GM19395 (cell line): Measurements from ENCODE around the gene CGN.

ENCODE experiments used
- ATAC-seq: cut with Tn5 transposase; IDR thresholded peaks from one replicate; pipeline ENCODE4 v1.9.1; 2021; ENCODE audit warnings: mild to moderate bottlenecking, moderate library complexity; ENCODE audit not compliant: unreplicated experiment

CGN gene

GRCh38 chr1:151510957-151511635 lies at the start of gene CGN:
CGN (plus strand) TSS chr1:151511387; CDS start chr1:151518520, 7,133 bp downstream.
- ATAC-seq, result no peak

GRCh38 chr1:151461694-151462093 lies 49.5 kb upstream of the CGN start:
- ATAC-seq, result no peak

DNA sequence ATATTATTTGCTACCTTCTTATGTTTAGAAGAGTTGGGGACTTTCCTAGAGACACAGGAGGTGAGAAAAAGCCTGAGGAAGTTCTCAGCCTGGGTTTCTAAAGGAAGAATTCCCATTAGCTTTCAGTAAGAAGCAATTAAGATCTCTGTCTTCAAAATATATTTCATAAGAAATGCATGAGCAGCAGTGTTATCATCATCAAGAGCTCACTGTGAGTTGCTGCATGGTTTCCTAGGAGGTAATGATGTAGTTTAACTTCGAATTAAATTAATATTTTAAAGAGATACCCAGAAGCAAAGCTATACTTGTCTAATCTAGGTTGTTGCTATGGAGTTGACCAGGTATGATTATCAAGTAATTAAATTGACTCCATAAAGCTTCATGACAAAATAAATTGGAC lies 46.2 kb upstream of the CGN start:
- ATAC-seq, result no peak

DNA sequence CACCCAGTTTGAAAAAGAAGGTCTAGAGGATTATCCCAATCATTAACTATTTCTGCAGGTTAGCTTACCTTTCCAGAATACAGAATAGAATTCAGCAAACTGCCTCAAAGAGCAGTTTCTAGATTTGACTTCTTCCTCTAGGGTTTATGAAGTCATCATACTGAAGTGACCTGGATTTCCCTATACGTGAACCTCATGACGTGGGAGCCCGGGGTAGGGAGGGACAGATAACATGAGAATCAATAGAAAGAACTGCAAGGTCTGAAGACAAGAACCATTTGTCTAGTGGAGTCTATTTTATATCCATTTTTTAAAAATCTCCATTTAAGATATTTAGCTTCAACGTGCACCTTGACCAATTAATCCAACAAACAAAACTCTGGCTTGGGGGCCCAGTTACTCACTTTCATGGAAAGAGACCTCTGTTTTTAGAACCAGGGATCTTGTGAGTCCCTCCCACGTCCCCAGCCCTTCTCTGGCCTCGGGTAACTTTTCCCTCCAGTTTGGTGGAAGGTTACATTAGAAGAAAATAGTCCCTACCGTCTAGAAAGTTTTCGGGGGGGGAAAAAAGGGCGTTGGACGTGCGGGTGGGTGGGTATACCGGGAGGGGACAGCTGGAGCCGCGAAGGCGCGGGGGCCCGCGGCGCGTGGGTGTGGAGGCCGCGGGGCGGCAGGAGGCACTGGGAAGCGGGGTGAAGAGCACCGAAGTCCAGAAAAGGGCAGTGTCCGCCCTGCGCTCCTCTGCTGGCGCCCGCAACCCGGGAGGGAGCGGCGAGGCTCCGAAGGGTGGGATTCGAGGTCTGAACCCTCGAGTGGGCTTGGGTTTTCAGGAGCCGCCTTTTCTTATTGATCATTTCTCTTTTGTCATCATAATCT lies 38.1 kb upstream of the CGN start:
- ATAC-seq, result no peak

DNA sequence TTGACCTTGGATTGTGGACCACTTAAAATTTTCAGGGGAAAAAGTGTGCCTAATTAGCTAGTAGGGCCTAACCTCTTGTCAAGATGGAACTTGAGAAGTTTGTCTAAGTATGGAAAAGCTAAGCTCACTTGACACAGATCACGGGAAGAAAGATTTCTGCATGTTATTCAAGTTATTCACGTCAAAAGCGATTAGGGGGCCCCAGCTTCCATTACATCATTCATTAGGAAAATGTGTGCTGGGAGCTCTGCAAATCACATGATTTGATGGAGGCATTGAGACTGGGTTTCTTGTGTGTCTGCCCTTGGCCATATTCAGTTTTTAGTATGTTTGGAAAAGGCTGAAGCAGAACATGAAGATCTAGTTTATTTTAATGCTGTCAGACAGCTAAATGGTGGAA lies 36.4 kb upstream of the CGN start:
- no peak for ATAC-seq

- peak; percentile 87 for ATAC-seq
These were observed 36.0 kb upstream of the CGN start for GRCh38 chr1:151475175-151475574.

DNA sequence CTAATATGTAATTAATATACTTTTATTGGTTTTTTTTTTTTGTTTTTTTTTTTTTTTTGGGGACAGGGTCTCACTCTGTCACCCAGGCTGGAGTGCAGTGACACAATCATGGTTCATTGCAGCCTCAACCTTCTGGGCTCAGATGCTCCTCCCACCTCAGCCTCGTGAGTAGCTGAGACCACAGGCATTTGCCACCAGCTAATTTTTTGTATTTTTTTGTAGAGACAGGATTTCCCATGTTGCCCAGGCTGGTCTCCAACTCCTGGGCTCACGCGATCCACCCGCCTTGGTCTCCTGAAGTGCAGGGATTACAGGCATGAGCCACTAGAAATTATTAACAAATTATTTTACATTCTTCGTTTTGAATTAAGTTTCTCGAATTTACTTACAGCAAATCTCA lies 35.1 kb upstream of the CGN start:
- no peak for ATAC-seq

DNA sequence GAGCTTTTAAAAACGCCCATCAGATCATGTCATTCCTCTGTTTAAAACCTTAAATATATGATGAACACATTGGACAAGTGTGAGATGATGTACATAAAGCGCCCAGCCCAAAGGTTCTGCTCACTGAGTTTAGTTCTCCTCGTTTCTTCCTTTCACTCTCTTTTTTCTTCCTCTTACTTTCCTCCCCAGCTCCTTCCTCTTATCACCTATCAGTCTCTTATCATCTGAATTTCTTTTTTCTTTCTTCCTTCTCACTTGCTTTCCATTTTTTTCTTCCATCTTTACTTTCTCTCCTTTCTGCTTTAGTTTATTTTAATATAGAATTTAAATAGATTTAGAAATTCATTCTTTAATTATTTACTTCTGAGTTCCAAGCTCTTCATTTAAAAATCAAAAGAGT lies 34.1 kb upstream of the CGN start:
- no peak for ATAC-seq

DNA sequence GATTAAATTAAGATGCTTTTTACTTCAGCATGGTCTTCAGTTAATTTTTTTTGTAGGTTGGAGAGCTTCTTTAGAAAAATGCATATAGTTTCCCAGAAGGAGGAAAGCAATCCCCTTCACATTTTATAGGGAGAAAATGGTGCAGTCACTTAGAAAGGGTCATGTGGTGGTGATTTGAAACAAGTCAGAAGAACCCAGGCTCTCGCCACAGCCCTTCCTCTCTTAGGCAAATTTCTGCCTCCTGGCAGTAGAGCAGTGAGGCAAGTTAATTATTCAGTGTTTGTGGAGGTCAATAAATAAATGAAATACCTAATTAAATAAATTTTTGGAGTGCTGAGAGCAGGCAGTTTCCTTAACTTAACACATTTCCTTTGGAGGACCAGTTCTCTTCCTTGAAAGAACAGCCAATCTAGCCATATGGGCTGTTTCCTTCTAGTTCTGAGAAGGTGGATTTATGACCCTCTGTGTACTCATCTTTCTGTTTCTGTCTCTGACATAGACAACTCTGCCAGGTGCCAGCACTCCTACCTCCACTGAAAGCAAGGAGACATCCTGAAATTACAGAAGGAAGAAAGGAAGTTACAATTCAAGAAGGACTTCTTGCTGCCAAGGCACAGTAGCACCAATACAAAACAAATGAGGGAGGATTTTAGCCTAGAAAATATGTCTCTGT lies 32.9 kb upstream of the CGN start:
- no peak for ATAC-seq

DNA sequence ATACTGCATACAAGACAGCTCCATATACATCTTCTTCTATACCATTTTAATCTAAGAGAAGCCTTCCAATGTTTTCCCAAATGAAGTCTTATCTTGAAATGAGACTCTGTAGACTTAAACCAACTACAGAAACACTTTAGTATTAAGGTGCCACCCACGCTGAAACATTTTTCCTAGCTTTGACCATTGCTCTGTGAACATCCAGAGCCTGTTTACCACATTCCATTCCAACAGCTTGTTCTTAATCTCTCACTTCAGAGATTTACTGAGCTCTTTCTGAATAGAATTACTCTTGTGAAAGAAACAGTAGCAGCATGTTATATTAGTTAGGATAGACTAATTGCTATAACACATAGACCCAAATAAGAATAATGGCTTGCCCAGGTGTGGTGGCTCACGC lies 32.3 kb upstream of the CGN start:
- no peak for ATAC-seq

DNA sequence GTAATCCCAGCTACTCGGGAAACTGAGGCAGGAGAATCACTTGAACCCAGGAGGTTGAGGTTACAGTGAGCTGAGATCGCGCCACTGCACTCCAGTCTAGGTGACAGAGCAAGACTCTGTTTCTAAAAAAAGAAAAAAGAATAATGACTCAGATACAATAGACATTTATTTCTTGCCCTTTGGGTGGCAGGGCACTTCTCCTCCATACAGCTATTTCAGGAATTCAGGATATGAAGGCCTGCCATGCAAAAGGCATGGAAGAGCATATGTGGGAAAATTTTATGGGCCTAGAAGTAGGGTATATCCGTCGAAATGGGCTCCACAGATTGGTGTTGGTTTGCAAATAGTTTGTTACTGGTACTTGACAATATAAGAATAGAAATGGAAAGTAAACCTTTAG lies 31.7 kb upstream of the CGN start:
- no peak for ATAC-seq

DNA sequence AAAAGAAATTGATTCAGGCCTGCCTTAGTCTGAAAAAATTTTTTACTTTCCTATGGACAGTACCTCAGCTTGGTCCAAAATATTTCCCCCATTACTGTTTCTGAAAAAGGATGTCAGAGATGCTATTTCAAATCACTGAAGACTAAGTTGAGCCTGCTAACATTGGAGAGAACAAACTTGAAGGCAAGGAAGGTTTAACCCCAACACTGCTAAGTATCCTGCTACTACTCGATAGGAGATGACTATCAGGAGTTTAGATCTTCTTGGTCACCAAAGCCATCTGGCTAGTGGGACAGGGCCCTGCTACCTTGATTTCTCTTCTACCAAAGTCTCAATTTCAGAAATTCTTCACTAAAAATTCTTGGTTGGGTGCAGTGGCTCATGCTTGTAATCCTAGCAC lies 29.2 kb upstream of the CGN start:
- ATAC-seq, result no peak

DNA sequence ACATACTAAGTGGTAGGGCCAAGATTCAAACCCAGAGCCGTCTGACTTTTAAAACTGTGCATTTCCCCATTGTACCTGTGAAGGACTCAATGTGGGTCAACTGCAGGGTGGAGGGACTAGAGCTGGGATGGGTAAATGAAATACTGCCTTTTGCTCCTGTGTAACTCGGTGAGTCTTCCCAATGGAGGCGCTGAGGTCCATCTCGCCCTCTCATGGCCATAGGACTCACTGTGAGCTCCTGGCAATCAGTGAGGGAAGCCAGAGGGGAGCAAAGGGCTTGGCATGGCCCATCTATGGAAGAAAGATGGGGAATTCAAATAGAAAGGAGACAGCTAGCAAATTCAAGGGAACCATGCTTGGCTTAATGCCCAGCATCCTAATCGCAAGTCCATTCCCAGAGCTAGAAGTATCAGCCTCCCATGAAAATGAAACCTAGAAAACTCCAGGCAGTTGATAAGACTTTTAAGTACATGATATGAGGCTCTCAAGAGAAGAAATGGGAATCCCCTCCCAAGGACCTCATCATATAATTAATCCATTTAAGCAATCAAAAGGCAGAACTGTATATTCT lies 25.4 kb upstream of the CGN start:
- ATAC-seq, result no peak

DNA sequence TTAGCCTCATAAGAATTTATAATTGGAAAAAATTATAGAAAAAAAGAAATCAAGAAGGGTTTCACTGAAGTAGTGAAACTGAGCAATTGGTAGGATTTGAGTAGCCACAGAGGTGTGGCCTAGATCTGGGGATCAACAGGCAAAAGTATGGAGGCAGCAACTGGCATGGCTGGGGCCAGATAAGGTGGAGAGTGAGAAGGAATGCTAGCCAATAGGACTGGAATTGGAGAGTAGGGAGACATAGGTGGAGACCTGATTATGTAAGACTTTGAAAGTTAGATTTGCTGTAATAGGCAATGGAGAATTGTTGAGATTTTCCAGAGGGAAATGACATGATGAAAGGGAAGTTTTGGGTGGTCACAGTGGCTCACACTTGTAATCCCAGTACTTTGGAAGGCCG lies 24.6 kb upstream of the CGN start:
- no peak for ATAC-seq

- ATAC-seq, result no peak
These were observed 19.5 kb upstream of the CGN start for GRCh38 chr1:151491641-151492040.

GRCh38 chr1:151492120-151492519 lies 19.1 kb upstream of the CGN start:
- no peak for ATAC-seq

- ATAC-seq, result no peak
These were observed 18.1 kb upstream of the CGN start for GRCh38 chr1:151493042-151493441.

DNA sequence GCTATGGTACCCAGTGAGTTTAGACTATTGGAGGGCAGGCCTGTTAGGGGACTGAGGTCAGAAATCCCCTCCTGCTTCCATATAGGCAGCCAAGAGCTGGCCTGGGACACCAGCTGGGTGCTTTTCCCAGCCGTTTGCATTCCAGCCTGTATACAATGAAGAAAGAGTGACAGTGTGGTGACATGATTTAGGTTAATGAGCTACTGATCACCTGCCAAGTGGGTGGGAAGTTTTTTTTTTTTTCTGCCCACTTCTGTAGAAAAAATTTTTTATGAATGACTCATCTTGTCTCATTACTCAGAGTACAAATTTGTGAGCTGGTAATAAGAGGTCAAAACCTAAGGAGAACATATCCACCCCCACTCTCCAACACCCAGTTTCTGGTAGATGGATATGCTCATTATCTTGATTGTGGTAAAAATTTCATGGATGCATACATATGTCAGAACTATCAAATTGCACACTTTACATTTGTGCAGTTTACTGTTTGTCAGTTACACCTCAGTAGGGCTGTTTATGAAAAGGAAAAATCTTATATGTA lies 16.4 kb upstream of the CGN start:
- ATAC-seq, result no peak

DNA sequence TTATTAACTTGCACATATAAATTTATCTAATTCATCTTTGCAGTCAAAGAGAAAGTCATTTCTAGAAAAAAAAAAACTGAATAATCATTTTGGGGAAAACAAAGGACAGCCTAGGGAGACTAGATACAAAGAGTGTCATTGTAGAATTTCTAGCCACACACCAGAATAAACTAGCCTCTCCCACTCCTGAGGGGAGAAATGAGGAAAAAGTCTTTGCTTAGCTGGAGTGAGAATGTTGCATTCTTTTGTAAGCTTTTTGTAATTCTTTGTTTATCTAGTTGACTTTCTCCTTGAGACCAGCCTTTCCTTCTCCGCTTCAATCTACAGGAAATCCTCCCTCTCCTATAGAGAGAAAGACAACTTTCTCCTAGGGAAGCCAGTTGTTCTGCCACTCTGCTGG lies 15.9 kb upstream of the CGN start:
- ATAC-seq, result no peak

GRCh38 chr1:151499365-151499764 lies 11.8 kb upstream of the CGN start:
- ATAC-seq, result no peak

- ATAC-seq, result no peak
These were observed 11.3 kb upstream of the CGN start for GRCh38 chr1:151499930-151500329.
